ENCODE data around the gene PERP. TPM values are rescaled to one million over a fixed set of nuclear protein-coding genes. Genes with fewer than 3 reads are reported as not detected.
A peak's percentile ranks its signal among the peaks of the same experiment; 100 is the strongest.

Gene PERP
- total and polyA plus RNA-seq, 2 of the 4 experiments (the other 2 are of a cell fraction): 7.7 to 21.4 TPM

GRCh38 chr6:138089325-138089724 is 17.9 kb downstream of the PERP start:
- Histone ChIP-seq H2BK20ac (ENCODE audit: low read depth, low read length) (0 out of 2 replicates have a peak overlapping the region, but pooled peaks have one; percentile 12), H3K9me1 (ENCODE audit: insufficient read depth, low read length) (peaks cover 8% of the 10 kb centered on the region; the same call in 1 of the 2 replicates), H2BK15ac (ENCODE audit: low read depth, low read length) (peak overlapping the region; percentile 45; the same call in 2 of the 3 replicates), H3K4me3 (ENCODE audit: insufficient read depth, low read depth, low read length) (no peak overlapping the region), H2BK120ac (ENCODE audit: low read depth, low read length) (peak overlapping the region; percentile 15), H3K79me1 (ENCODE audit: low read depth in 1 of 2, low read length in 2 of 2) (peaks cover 0 to 3% of the 10 kb centered on the region in 2 experiments; a peak in 1 of 4 replicates), H3K9me3 (ENCODE audit: control insufficient read depth, insufficient read depth, low read length) (no peaks in the 10 kb centered on the region), H3K14ac (replicated peaks; ENCODE audit: low read depth, low read length) (no peak overlapping the region; the same call in 1 of the 2 replicates), H3K4me1 (ENCODE audit: control insufficient read depth, insufficient read depth, low read length) (peaks cover 25% of the 10 kb centered on the region), H4K20me1 (ENCODE audit: insufficient read depth, low read length) (no peaks in the 10 kb centered on the region), H2AK9ac (replicated peaks; ENCODE audit: low read depth, low read length, poor library complexity) (no peak overlapping the region), H3K23ac (ENCODE audit: low read depth, low read length) (no peak overlapping the region), H3K4me2 (ENCODE audit: low read depth, low read length) (no peak overlapping the region), H2AFZ (replicated peaks; ENCODE audit: low read length, poor library complexity) (no peak overlapping the region), H3K56ac (ENCODE audit: extremely low read depth, insufficient read depth, low read length) (no peak overlapping the region), H3K4ac (ENCODE audit: low read depth, low read length) (peak overlapping the region; percentile 4; the same call in 1 of the 2 replicates), H3K9ac (ENCODE audit: low read depth, low read length) (no peak overlapping the region), H3K27me3 (ENCODE audit: control insufficient read depth, insufficient read depth, low read length) (no peaks in the 10 kb centered on the region), H3K27ac (ENCODE audit: insufficient read depth, low read length) (peak overlapping the region; percentile 96; the same call in 1 of the 2 replicates), H4K5ac (ENCODE audit: low read depth, low read length) (peak overlapping the region; percentile 86), H4K91ac (ENCODE audit: insufficient read depth, low read depth, low read length) (no peak overlapping the region), H3K18ac (ENCODE audit: low read depth, low read length) (peak overlapping the region; percentile 39), H4K8ac (ENCODE audit: low read depth in 2 of 2, low read length in 2 of 2) (peak overlapping the region in 1 of 2 experiments; percentile 18; a peak in 2 of 4 replicates), H2BK5ac (ENCODE audit: low read depth, low read length, poor library complexity, severe bottlenecking) (peak overlapping the region; percentile 97), H2AK5ac (ENCODE audit: low read depth, low read length) (no peak overlapping the region), H3K36me3 (ENCODE audit: control insufficient read depth, insufficient read depth, low read length) (peaks cover 5% of the 10 kb centered on the region)
- ChIA-PET POLR2A (ENCODE audit: unreplicated experiment) (no interaction called here), CTCF (no interaction called here)
- ATAC-seq (ENCODE audit: low read depth) (no peak), DNase-seq (no peak)
- BruUV-seq (replicated peaks): no TSS peak
- dilution Hi-C loops (cut with HindIII; ENCODE audit: low sequenced_read_pairs, unreplicated experiment): no loop called here
- in situ Hi-C loops (cut with MboI; ENCODE audit: low sequenced_read_pairs): no loop called here
- intact Hi-C loops (cut with micrococcal nuclease): no loop called here
- TF ChIP-seq CTCF (conservative IDR thresholded peaks at IDR 0.05; ENCODE audit: low read depth, low read length) (no peak), NFE2L2 (IDR thresholded peaks at IDR 0.05; ENCODE audit: low read depth, low read length) (no peak), BHLHE40 (IDR thresholded peaks at IDR 0.05; ENCODE audit: low read depth, low read length) (no peak), CEBPB (IDR thresholded peaks at IDR 0.05; ENCODE audit: low read depth, low read length) (no peak), CHD1 (IDR thresholded peaks at IDR 0.05; ENCODE audit: low read depth, low read length) (no peak), RCOR1 (IDR thresholded peaks at IDR 0.05; ENCODE audit: insufficient replicate concordance, low read length) (no peak), FOS (IDR thresholded peaks at IDR 0.05; ENCODE audit: low read depth, low read length) (no peak), RAD21 (IDR thresholded peaks at IDR 0.05; ENCODE audit: low read length) (no peak), ELK1 (IDR thresholded peaks at IDR 0.05; ENCODE audit: borderline replicate concordance, low read depth, low read length) (no peak), MXI1 (IDR thresholded peaks at IDR 0.05; ENCODE audit: borderline replicate concordance, low read depth, low read length) (no peak), SMC3 (IDR thresholded peaks at IDR 0.05; ENCODE audit: low read depth, low read length) (no peak), MAFK (IDR thresholded peaks at IDR 0.05; ENCODE audit: low read depth, low read length) (no peak), POLR2A (IDR thresholded peaks at IDR 0.05; ENCODE audit: low read depth, low read length) (no peak), MAZ (IDR thresholded peaks at IDR 0.05; ENCODE audit: borderline replicate concordance, low read depth, low read length) (no peak), RFX5 (IDR thresholded peaks at IDR 0.05; ENCODE audit: low read depth, low read length) (no peak)
- TF ChIP-seq, protein P1, sequence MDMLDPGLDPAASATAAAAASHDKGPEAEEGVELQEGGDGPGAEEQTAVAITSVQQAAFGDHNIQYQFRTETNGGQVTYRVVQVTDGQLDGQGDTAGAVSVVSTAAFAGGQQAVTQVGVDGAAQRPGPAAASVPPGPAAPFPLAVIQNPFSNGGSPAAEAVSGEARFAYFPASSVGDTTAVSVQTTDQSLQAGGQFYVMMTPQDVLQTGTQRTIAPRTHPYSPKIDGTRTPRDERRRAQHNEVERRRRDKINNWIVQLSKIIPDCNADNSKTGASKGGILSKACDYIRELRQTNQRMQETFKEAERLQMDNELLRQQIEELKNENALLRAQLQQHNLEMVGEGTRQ (IDR thresholded peaks at IDR 0.05; ENCODE audit: low read depth, low read length): no peak
